ENCODE measurements around the gene NPPC. TPM values are rescaled to one million over a fixed set of nuclear protein-coding genes. Genes with fewer than 3 reads are reported as not detected.

Gene NPPC
- total RNA-seq, 3 donors from 2014 or later, result 0.44 to 0.66 TPM; not detected in 1

DNA sequence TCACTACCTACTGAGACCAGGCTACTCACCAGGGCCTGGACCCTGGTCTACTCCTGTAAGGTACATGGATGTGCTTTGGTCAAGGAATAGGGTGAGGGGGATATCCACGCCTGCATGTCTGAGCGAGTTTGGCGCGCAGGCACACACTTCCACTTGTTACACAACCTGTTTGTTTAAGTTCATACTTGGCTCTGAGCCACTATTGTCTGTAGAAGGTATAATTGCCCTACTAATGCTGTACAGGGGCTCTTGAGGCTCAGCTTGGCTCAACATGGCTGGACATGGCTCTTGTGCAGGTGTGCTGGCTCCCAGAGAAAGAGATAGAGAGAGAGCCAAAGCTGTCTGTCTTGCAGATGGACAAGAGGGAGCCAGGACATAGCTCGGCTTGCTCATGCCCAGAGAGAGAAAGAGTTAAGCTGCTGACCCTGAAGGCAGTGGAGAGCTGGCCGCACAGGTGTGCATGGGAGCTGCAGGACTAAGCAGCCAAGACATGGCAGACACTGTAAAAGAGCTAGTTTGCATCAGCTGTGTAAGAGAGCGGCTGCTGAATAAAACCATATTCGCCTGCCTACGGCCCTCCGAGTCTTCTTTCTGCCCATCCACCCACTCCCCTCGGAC is 35.2 kb downstream of the NPPC start:
- intact Hi-C loops (cut with DNase I; ENCODE audit: low total_unique reads), result no loop called here
- no peak overlapping the region for H3K27ac ChIP-seq
- no peak overlapping the region for H3K4me3 ChIP-seq
- DNase-seq (ENCODE audit: low spot score in 2 of 2), result peak in 1 of 2 donors; percentile 37
- H3K27me3 ChIP-seq, result no peaks in the 10 kb centered on the region
- TF ChIP-seq POLR2A (IDR thresholded peaks at IDR 0.05), result no peak
- TF ChIP-seq, protein P1, sequence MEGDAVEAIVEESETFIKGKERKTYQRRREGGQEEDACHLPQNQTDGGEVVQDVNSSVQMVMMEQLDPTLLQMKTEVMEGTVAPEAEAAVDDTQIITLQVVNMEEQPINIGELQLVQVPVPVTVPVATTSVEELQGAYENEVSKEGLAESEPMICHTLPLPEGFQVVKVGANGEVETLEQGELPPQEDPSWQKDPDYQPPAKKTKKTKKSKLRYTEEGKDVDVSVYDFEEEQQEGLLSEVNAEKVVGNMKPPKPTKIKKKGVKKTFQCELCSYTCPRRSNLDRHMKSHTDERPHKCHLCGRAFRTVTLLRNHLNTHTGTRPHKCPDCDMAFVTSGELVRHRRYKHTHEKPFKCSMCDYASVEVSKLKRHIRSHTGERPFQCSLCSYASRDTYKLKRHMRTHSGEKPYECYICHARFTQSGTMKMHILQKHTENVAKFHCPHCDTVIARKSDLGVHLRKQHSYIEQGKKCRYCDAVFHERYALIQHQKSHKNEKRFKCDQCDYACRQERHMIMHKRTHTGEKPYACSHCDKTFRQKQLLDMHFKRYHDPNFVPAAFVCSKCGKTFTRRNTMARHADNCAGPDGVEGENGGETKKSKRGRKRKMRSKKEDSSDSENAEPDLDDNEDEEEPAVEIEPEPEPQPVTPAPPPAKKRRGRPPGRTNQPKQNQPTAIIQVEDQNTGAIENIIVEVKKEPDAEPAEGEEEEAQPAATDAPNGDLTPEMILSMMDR (IDR thresholded peaks at IDR 0.05), result no peak
- no peaks in the 10 kb centered on the region for H3K9me3 ChIP-seq
- H3K4me1 ChIP-seq, result no peaks in the 10 kb centered on the region
- no peaks in the 10 kb centered on the region for H3K36me3 ChIP-seq

DNA sequence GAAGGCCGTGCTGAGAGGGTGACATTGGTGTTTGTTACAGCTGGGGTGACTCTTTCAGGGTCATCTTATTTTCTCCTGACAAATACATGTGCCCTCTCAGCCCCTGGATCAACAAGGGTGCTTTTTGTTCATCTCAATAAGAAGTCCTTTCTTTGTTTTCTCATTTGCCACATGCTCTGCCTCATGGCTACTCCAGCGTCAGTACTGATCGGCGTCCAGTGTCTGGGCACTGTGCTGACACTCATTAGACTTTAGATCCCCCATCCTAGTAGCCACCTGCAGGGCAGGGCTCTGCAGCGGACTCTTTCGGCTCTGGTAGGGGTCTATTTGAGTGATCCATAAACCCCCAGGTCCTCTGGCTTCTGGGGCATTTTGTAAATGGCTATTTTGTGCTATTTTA is 38.4 kb downstream of the NPPC start:
- Histone ChIP-seq H3K27ac (no peak overlapping the region), H3K36me3 (no peaks in the 10 kb centered on the region), H3K9me3 (no peaks in the 10 kb centered on the region), H3K27me3 (no peaks in the 10 kb centered on the region), H3K4me1 (no peaks in the 10 kb centered on the region), H3K4me3 (no peak overlapping the region)
- no peak for TF ChIP-seq POLR2AphosphoS5 (IDR thresholded peaks at IDR 0.05)
- TF ChIP-seq POLR2A (IDR thresholded peaks at IDR 0.05), result no peak
- TF ChIP-seq, protein P1 (IDR thresholded peaks at IDR 0.05), result no peak
- DNase-seq (ENCODE audit: low spot score in 2 of 2), result no peak
- intact Hi-C loops (cut with DNase I; ENCODE audit: low total_unique reads), result no loop called here

DNA sequence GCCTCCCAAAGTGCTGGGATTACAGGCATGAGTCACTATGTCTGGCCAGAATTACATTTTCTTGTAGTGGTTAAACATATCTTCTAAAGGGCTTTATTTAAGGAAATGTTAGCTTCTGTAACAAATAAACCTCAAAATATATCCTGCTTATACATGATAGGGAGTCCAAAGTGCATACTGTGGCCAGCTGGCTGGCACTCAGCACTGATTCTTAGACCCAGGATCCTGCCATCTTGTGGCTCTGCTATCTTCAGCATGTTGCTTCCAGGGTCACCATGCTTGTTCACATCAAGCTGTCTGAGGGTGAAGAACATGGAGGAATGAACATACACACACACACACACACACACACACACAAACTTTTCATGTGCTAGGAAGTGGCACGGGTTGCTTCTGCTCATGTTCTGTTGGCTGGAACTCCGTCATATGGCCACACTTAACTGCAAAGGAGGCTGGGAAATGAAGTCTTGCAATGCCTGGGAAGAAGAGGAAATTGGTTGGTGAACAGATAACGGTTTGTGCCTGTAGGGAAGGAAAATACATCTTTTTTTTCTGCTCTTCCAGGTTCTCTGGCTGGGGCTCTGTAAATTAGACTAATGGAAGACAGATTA is 40.0 kb downstream of the NPPC start:
- intact Hi-C loops (cut with DNase I; ENCODE audit: low total_unique reads), result no loop called here
- H3K4me1 ChIP-seq, result no peaks in the 10 kb centered on the region
- H3K9me3 ChIP-seq, result no peaks in the 10 kb centered on the region
- H3K4me3 ChIP-seq, result no peak overlapping the region
- TF ChIP-seq POLR2A (IDR thresholded peaks at IDR 0.05), result no peak
- TF ChIP-seq, protein P1 (IDR thresholded peaks at IDR 0.05), result no peak
- no peak for TF ChIP-seq POLR2AphosphoS5 (IDR thresholded peaks at IDR 0.05)
- DNase-seq (ENCODE audit: low spot score in 2 of 2), result peak in 1 of 2 donors; percentile 6
- no peaks in the 10 kb centered on the region for H3K36me3 ChIP-seq
- H3K27ac ChIP-seq, result no peak overlapping the region
- no peaks in the 10 kb centered on the region for H3K27me3 ChIP-seq

DNA sequence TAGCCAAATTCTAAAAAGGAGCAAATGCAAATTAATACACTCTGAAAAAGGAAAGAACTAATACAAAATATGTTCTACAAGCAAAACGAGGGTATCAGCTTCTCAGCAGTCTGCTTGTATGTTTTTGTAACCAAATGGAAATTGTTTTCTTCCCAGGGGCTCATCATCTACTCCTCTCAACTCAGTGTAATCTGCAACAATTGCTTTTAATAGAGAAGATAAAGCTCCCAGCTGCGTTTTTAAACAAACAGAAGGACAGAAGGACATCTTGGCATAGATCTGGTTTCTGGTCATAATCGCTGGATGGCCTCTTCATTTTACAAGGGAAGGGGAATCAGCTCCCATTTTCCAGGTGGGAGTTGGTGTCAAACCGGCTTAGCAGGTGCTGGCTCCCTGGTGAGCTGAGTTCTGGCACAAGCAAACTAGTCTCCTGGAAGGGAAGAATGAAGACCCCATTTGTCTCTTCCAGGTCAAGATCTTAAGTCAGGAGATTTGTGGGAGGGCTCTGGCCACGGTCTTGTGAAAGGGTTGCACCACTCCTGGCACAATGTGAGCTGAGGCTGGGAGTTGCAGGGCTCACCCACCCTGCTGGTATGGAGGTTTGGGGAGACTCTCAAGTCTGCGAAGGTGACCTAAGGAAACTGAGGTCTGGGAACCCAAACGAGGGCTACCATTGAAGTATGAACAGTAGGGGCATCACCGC is 41.6 kb downstream of the NPPC start:
- no peak overlapping the region for H3K4me3 ChIP-seq
- intact Hi-C loops (cut with DNase I; ENCODE audit: low total_unique reads), result no loop called here
- H3K36me3 ChIP-seq, result no peaks in the 10 kb centered on the region
- no peak overlapping the region for H3K27ac ChIP-seq
- TF ChIP-seq, protein P1 (IDR thresholded peaks at IDR 0.05), result no peak
- TF ChIP-seq POLR2AphosphoS5 (IDR thresholded peaks at IDR 0.05) (no peak), POLR2A (IDR thresholded peaks at IDR 0.05) (no peak)
- DNase-seq (ENCODE audit: low spot score in 2 of 2), result peak in 1 of 2 donors; percentile 19
- H3K27me3 ChIP-seq, result no peaks in the 10 kb centered on the region
- H3K9me3 ChIP-seq, result no peaks in the 10 kb centered on the region
- H3K4me1 ChIP-seq, result no peaks in the 10 kb centered on the region

DNA sequence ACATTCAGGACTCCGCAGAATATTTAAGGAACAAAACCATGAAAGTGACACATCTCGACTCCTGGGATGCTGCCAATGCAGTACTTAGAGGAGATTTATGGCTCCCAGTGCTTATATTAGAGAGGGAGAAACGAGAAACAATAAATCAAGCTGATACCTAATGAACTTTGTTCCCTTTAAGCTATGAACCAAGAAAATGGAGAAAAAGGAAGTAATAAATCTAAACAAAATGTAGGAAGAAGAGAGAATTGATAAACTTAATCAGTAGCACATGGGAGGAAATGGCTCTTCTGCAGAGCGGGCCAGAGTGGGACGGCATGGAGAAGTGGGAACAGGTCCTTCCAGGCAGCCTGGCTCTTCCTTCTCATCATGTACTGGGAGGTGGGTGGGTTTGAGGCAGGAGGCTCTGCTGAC is 42.7 kb downstream of the NPPC start:
- Histone ChIP-seq H3K36me3 (no peaks in the 10 kb centered on the region), H3K4me3 (no peak overlapping the region), H3K27ac (no peak overlapping the region), H3K27me3 (no peaks in the 10 kb centered on the region), H3K4me1 (no peaks in the 10 kb centered on the region), H3K9me3 (no peaks in the 10 kb centered on the region)
- TF ChIP-seq, protein P1 (IDR thresholded peaks at IDR 0.05), result no peak
- TF ChIP-seq POLR2AphosphoS5 (IDR thresholded peaks at IDR 0.05) (no peak), POLR2A (IDR thresholded peaks at IDR 0.05) (no peak)
- intact Hi-C loops (cut with DNase I; ENCODE audit: low total_unique reads), result no loop called here
- peak in 1 of 2 donors; percentile 10 for DNase-seq (ENCODE audit: low spot score in 2 of 2)
